HUES64 (cell line): ENCODE measurements around the gene MOB2.
A peak's percentile ranks its signal among the peaks of the same experiment; 100 is the strongest.
"Not testable (repeated sequence)": the region's sequence is repeated elsewhere in the genome, so short reads cannot be mapped to it uniquely, and the experiment has no call there.

Experiments used
- H3K27ac ChIP-seq: 2 replicates; pipeline ENCODE4 v1.7.0; 2013; ENCODE audit warnings: low read depth, low read length, inconsistent platforms
- H3K27me3 ChIP-seq: 2 replicates; pipeline ENCODE4 v1.6.1; 2013; ENCODE audit warnings: mild to moderate bottlenecking, low read length; ENCODE audit not compliant: insufficient read depth
- H3K36me3 ChIP-seq: 2 replicates; pipeline ENCODE4 v1.6.1; 2013; ENCODE audit warnings: mild to moderate bottlenecking, low read length; ENCODE audit not compliant: insufficient read depth
- H3K4me1 ChIP-seq: 2 replicates; pipeline ENCODE4 v1.6.1; 2013; ENCODE audit warnings: mild to moderate bottlenecking, low read length, moderate library complexity; ENCODE audit not compliant: insufficient read depth
- H3K4me3 ChIP-seq: 2 replicates; pipeline ENCODE4 v1.5.1; 2013; ENCODE audit warnings: mild to moderate bottlenecking, low read length, moderate library complexity
- H3K9ac ChIP-seq: 2 replicates; pipeline ENCODE4 v1.6.1; 2013; ENCODE audit warnings: mild to moderate bottlenecking, low read depth, low read length
- H3K9me3 ChIP-seq: 2 replicates; pipeline ENCODE4 v1.6.1; 2013; ENCODE audit warnings: low read depth, low read length; ENCODE audit not compliant: insufficient read depth
- WGBS: fragments of 150-250, 120-280 bp; methylation state at CpG from one replicate; pipeline ENCODE4 v1.1.7; 2013; ENCODE audit warnings: missing lambda C conversion rate; 5-methylcytosine and 5-hydroxymethylcytosine counted together

MOB2 gene

GRCh38 chr11:1442807-1443366, 43.7 kb downstream of the MOB2 start:
- no peaks in the 10 kb centered on the region for H3K9me3 ChIP-seq
- no peaks in the 10 kb centered on the region for H3K27me3 ChIP-seq
- H3K36me3 ChIP-seq = 0 out of 2 replicates have a peak, but pooled peaks cover 2% of the 10 kb centered on the region
- no peaks in the 10 kb centered on the region for H3K4me1 ChIP-seq
- no peak overlapping the region for H3K4me3 ChIP-seq
- H3K9ac ChIP-seq = no peak overlapping the region
- 96% methylated on average over 28 of the region's 28 CpGs for WGBS
- H3K27ac ChIP-seq = no peak overlapping the region

GRCh38 chr11:1442163-1442562, 44.4 kb downstream of the MOB2 start:
- Histone ChIP-seq H3K27ac (no peak overlapping the region), H3K4me1 (no peaks in the 10 kb centered on the region), H3K9ac (no peak overlapping the region), H3K27me3 (no peaks in the 10 kb centered on the region), H3K4me3 (no peak overlapping the region), H3K9me3 (no peaks in the 10 kb centered on the region), H3K36me3 (0 out of 2 replicates have a peak, but pooled peaks cover 2% of the 10 kb centered on the region)
- WGBS = 57% methylated on average over 9 of the region's 9 CpGs

GRCh38 chr11:1440496-1440895, 46.1 kb downstream of the MOB2 start:
- WGBS = 94% methylated on average over 12 of the region's 12 CpGs
- Histone ChIP-seq H3K27ac (no peak overlapping the region), H3K9ac (no peak overlapping the region), H3K4me1 (no peaks in the 10 kb centered on the region), H3K9me3 (no peaks in the 10 kb centered on the region), H3K27me3 (no peaks in the 10 kb centered on the region), H3K4me3 (no peak overlapping the region), H3K36me3 (no peaks in the 10 kb centered on the region)

GRCh38 chr11:1440066-1440465, 46.5 kb downstream of the MOB2 start:
- WGBS = 85% methylated on average over 11 of the region's 11 CpGs
- Histone ChIP-seq H3K27ac (no peak overlapping the region), H3K27me3 (no peaks in the 10 kb centered on the region), H3K4me1 (no peaks in the 10 kb centered on the region), H3K4me3 (no peak overlapping the region), H3K36me3 (no peaks in the 10 kb centered on the region), H3K9me3 (no peaks in the 10 kb centered on the region), H3K9ac (no peak overlapping the region)

- H3K4me1 ChIP-seq = no peaks in the 10 kb centered on the region
- H3K9ac ChIP-seq = no peak overlapping the region
- 88% methylated on average over 11 of the region's 11 CpGs for WGBS
- no peak overlapping the region for H3K27ac ChIP-seq
- H3K9me3 ChIP-seq = no peaks in the 10 kb centered on the region
- no peaks in the 10 kb centered on the region for H3K27me3 ChIP-seq
- H3K36me3 ChIP-seq = no peaks in the 10 kb centered on the region
- no peak overlapping the region for H3K4me3 ChIP-seq
Observed at GRCh38 chr11:1439341-1439740, 47.2 kb downstream of the MOB2 start.

- H3K4me3 ChIP-seq = no peak overlapping the region
- H3K27me3 ChIP-seq = no peaks in the 10 kb centered on the region
- H3K36me3 ChIP-seq = no peaks in the 10 kb centered on the region
- H3K4me1 ChIP-seq = no peaks in the 10 kb centered on the region
- no peak overlapping the region for H3K9ac ChIP-seq
- 91% methylated on average over 11 of the region's 11 CpGs for WGBS
- no peak overlapping the region for H3K27ac ChIP-seq
- H3K9me3 ChIP-seq = no peaks in the 10 kb centered on the region
Observed at GRCh38 chr11:1438967-1439330, 47.6 kb downstream of the MOB2 start.

GRCh38 chr11:1438261-1438966, 48.2 kb downstream of the MOB2 start:
- 91% methylated on average over 19 of the region's 19 CpGs for WGBS

GRCh38 chr11:1437500-1437899, 49.1 kb downstream of the MOB2 start:
- Histone ChIP-seq H3K9ac (no peak overlapping the region), H3K4me1 (no peaks in the 10 kb centered on the region), H3K4me3 (no peak overlapping the region), H3K9me3 (no peaks in the 10 kb centered on the region), H3K27me3 (no peaks in the 10 kb centered on the region), H3K36me3 (no peaks in the 10 kb centered on the region), H3K27ac (no peak overlapping the region)
- WGBS = 69% methylated on average over 6 of the region's 6 CpGs

More at GRCh38 chr11:1438261-1438966, 48.2 kb downstream of the MOB2 start:
- no peaks in the 10 kb centered on the region for H3K27me3 ChIP-seq
- no peaks in the 10 kb centered on the region for H3K4me1 ChIP-seq
- H3K4me3 ChIP-seq = no peak overlapping the region
- no peak overlapping the region for H3K27ac ChIP-seq
- H3K9ac ChIP-seq = no peak overlapping the region
- no peaks in the 10 kb centered on the region for H3K36me3 ChIP-seq
- H3K9me3 ChIP-seq = no peaks in the 10 kb centered on the region

GRCh38 chr11:1436468-1437039, 50.0 kb downstream of the MOB2 start:
- no peaks in the 10 kb centered on the region for H3K27me3 ChIP-seq
- no peak overlapping the region for H3K4me3 ChIP-seq
- 30% methylated on average over 12 of the region's 13 CpGs for WGBS

GRCh38 chr11:1435820-1436467, 50.6 kb downstream of the MOB2 start:
- no peak overlapping the region for H3K9ac ChIP-seq
- H3K27ac ChIP-seq = no peak overlapping the region
- H3K9me3 ChIP-seq = no peaks in the 10 kb centered on the region
- 21% methylated on average over 21 of the region's 29 CpGs for WGBS
- peak overlapping the region; percentile 20; the same call in 1 of the 2 replicates for H3K4me3 ChIP-seq
- no peaks in the 10 kb centered on the region for H3K4me1 ChIP-seq
- no peaks in the 10 kb centered on the region for H3K27me3 ChIP-seq
- H3K36me3 ChIP-seq = no peaks in the 10 kb centered on the region

More at GRCh38 chr11:1436468-1437039, 50.0 kb downstream of the MOB2 start:
- H3K36me3 ChIP-seq = no peaks in the 10 kb centered on the region
- no peaks in the 10 kb centered on the region for H3K4me1 ChIP-seq
- H3K9ac ChIP-seq = no peak overlapping the region
- H3K27ac ChIP-seq = no peak overlapping the region
- H3K9me3 ChIP-seq = no peaks in the 10 kb centered on the region

GRCh38 chr11:1435479-1435819, 51.1 kb downstream of the MOB2 start:
- not testable (repeated sequence) for H3K36me3 ChIP-seq, H3K9ac ChIP-seq, H3K4me1 ChIP-seq, H3K27ac ChIP-seq, H3K4me3 ChIP-seq, H3K27me3 ChIP-seq, H3K9me3 ChIP-seq
- WGBS = 95% methylated on average over 14 of the region's 20 CpGs
